OCI-LY1 (cell line): ENCODE results near the gene CDYL2.

ENCODE experiments used
- H2AFZ ChIP-seq: fragments of 200-600 bp; sonication (generic), shearing (Covaris generic); 2 replicates; pipeline ENCODE4 v1.6.0; 2014; ENCODE audit warnings: antibody characterized with exemption, mild to moderate bottlenecking, low read length
- H3F3A ChIP-seq: fragments of 200-600 bp; sonication (generic), shearing (Covaris generic); 2 replicates; pipeline ENCODE4 v1.6.0; 2014; ENCODE audit warnings: mild to moderate bottlenecking, antibody characterized with exemption, low read length, moderate library complexity; ENCODE audit not compliant: insufficient read depth
- H3K27ac ChIP-seq: fragments of 200-600 bp; sonication (generic); 2 replicates; pipeline ENCODE4 v1.5.1; 2014; ENCODE audit warnings: low read length, mixed run types, mild to moderate bottlenecking, low read depth; ENCODE audit not compliant: poor library complexity, severe bottlenecking
- H3K27me3 ChIP-seq: fragments of 200-600 bp; sonication (generic); 2 replicates; pipeline ENCODE4 v1.6.0; 2014; ENCODE audit warnings: antibody characterized with exemption, mild to moderate bottlenecking, low read length, moderate library complexity; ENCODE audit not compliant: insufficient read depth
- H3K36me3 ChIP-seq: fragments of 200-600 bp; sonication (generic); 2 replicates; pipeline ENCODE4 v1.6.1; 2014; ENCODE audit warnings: mild to moderate bottlenecking, antibody characterized with exemption, low read length, moderate library complexity, mixed read lengths; ENCODE audit not compliant: insufficient read depth
- H3K4me1 ChIP-seq: fragments of 200-600 bp; sonication (generic); 2 replicates; pipeline ENCODE4 v1.5.1; 2014; ENCODE audit warnings: mild to moderate bottlenecking, low read length, moderate library complexity; ENCODE audit not compliant: insufficient read depth, severe bottlenecking
- H3K4me2 ChIP-seq: fragments of 200-600 bp; sonication (generic), shearing (Covaris generic); 2 replicates; pipeline ENCODE4 v1.6.1; 2014; ENCODE audit warnings: low read length
- H3K4me3 ChIP-seq: fragments of 200-600 bp; sonication (generic); 2 replicates; pipeline ENCODE4 v1.5.1; 2014; ENCODE audit warnings: low read length, low read depth, mild to moderate bottlenecking, mixed read lengths; ENCODE audit not compliant: poor library complexity, severe bottlenecking
- H3K79me2 ChIP-seq: fragments of 200-600 bp; shearing (Covaris generic); 2 replicates; pipeline ENCODE4 v1.6.1; 2016; ENCODE audit warnings: mixed run types, low read length, mixed read lengths; ENCODE audit not compliant: insufficient read depth
- H3K9ac ChIP-seq: fragments of 200-600 bp; sonication (generic), shearing (Covaris generic); 2 replicates; pipeline ENCODE4 v1.6.1; 2014; ENCODE audit warnings: mild to moderate bottlenecking, low read length, mixed read lengths
- H3K9me2 ChIP-seq: fragments of 200-600 bp; sonication (generic), shearing (Covaris generic); 2 replicates; pipeline ENCODE4 v1.6.1; 2014; ENCODE audit warnings: low read depth, mild to moderate bottlenecking, low read length, mixed read lengths
- H3K9me3 ChIP-seq: fragments of 200-600 bp; shearing (Covaris generic); 2 replicates; pipeline ENCODE4 v1.6.1; 2014; ENCODE audit warnings: low read length, mixed read lengths
- H4K20me1 ChIP-seq: fragments of 200-600 bp; sonication (generic), shearing (Covaris generic); 2 replicates; pipeline ENCODE4 v1.6.0; 2016; ENCODE audit warnings: mild to moderate bottlenecking, low read length; ENCODE audit not compliant: insufficient read depth
- CTCF ChIP-seq: fragments of 200-600 bp; sonication (generic), shearing (Covaris generic); IDR thresholded peaks from 2 replicates; pipeline ENCODE4 v1.5.1; 2017; ENCODE audit warnings: mild to moderate bottlenecking, antibody characterized with exemption, low read length, moderate library complexity, mixed read lengths
- EZH2 ChIP-seq: fragments of 200-600 bp; sonication (generic), shearing (Covaris generic); IDR thresholded peaks from 2 replicates; pipeline ENCODE4 v1.8.0; 2017; ENCODE audit warnings: borderline replicate concordance, mixed run types, mild to moderate bottlenecking, antibody characterized with exemption, low read length, moderate library complexity, mixed read lengths

Gene CDYL2

GRCh38 chr16:80663078-80663477, 141.3 kb downstream of the CDYL2 start:
- Histone ChIP-seq H3K36me3 (no peaks in the 10 kb centered on the region; the same call in 1 of the 2 replicates), H3K9me2 (no peaks in the 10 kb centered on the region; the same call in 1 of the 2 replicates), H4K20me1 (no peaks in the 10 kb centered on the region), H3K9ac (no peak overlapping the region), H3K4me1 (no peaks in the 10 kb centered on the region), H3K27ac (no peak overlapping the region), H3K79me2 (no peaks in the 10 kb centered on the region), H3K27me3 (no peaks in the 10 kb centered on the region), H3F3A (no peaks in the 10 kb centered on the region), H3K4me3 (no peak overlapping the region), H3K9me3 (peaks cover 8% of the 10 kb centered on the region; the same call in 1 of the 2 replicates), H2AFZ (no peak overlapping the region), H3K4me2 (no peak overlapping the region)
- no peak for TF ChIP-seq EZH2
- TF ChIP-seq CTCF, result no peak

- peaks cover 8% of the 10 kb centered on the region; the same call in 1 of the 2 replicates for H3K9me3 ChIP-seq
- H3K36me3 ChIP-seq, result no peaks in the 10 kb centered on the region; the same call in 1 of the 2 replicates
- no peaks in the 10 kb centered on the region for H3K4me1 ChIP-seq
- no peak for TF ChIP-seq CTCF
- no peaks in the 10 kb centered on the region for H4K20me1 ChIP-seq
- no peak overlapping the region for H3K27ac ChIP-seq
- no peak overlapping the region for H3K4me3 ChIP-seq
- no peak overlapping the region for H3K9ac ChIP-seq
- H3K79me2 ChIP-seq, result no peaks in the 10 kb centered on the region
- no peaks in the 10 kb centered on the region; the same call in 1 of the 2 replicates for H3K9me2 ChIP-seq
- no peaks in the 10 kb centered on the region for H3K27me3 ChIP-seq
- no peak overlapping the region for H2AFZ ChIP-seq
- no peaks in the 10 kb centered on the region for H3F3A ChIP-seq
- H3K4me2 ChIP-seq, result no peak overlapping the region
Measured at GRCh38 chr16:80659865-80660264, 144.5 kb downstream of the CDYL2 start.

GRCh38 chr16:80656711-80657150, 147.7 kb downstream of the CDYL2 start:
- Histone ChIP-seq H3K27me3 (no peaks in the 10 kb centered on the region), H3K27ac (no peak overlapping the region), H3K4me3 (no peak overlapping the region), H2AFZ (no peak overlapping the region), H3K9me3 (peaks cover 8% of the 10 kb centered on the region; the same call in 1 of the 2 replicates), H3K9ac (no peak overlapping the region), H3F3A (no peaks in the 10 kb centered on the region), H3K79me2 (no peaks in the 10 kb centered on the region), H3K36me3 (no peaks in the 10 kb centered on the region; the same call in 1 of the 2 replicates), H3K4me1 (no peaks in the 10 kb centered on the region), H3K9me2 (no peaks in the 10 kb centered on the region; the same call in 1 of the 2 replicates), H3K4me2 (no peak overlapping the region), H4K20me1 (no peaks in the 10 kb centered on the region)
- TF ChIP-seq EZH2 (no peak), CTCF (no peak)
